K562 (cell line): Measurements from ENCODE around the gene PARP11. TPM values are rescaled to one million over a fixed set of nuclear protein-coding genes. Genes with fewer than 3 reads are reported as not detected.

ENCODE experiments used
- ATAC-seq: fragments of 200-7000 bp; cut with Tn5 transposase; 3 replicates; pipeline ENCODE4 v1.9.1; 2020; ENCODE audit warnings: moderate library complexity
- BruUV-seq: library from RNA; stranded (reverse); fragments of 400-500 nt; replicated peaks from 2 replicates; lab custom pipeline; 2021; lab: Mats Ljungman, UMichigan
- CTCF ChIA-PET: fragments of 300-600 bp; formaldehyde crosslinking; extraction: SDS; loops from one replicate; lab custom pipeline; 2021; ENCODE audit warnings: low intra/inter-chr PET ratio; lab: Yijun Ruan, JAX
- POLR2A ChIA-PET: fragments of 300-600, 350-650 bp; sonication (Branson Sonifier 250); formaldehyde crosslinking; extraction: SDS; loops from one replicate; lab custom pipeline; 2021; ENCODE audit warnings: antibody characterized with exemption, inconsistent platforms; lab: Yijun Ruan, JAX
- DNase-seq, 4 experiments: peaks; one replicate each; pipeline versions ENCODE4 v3.0.0 to v3.0.0-alpha.2; 2011 to 2018; ENCODE audit warnings: low spot score in 3 of 4, mixed read lengths in 3 of 4; ENCODE audit errors: extremely low read depth in 1 of 4
- FAIRE-seq: peaks from 2 replicates; lab custom pipeline; 2011; peaks lifted over from hg19 to GRCh38; lab: Jason Lieb, UNC
- H2AFZ ChIP-seq: 2 replicates; pipeline ENCODE4 v1.6.0; 2011; ENCODE audit warnings: low read depth, low read length, control low read depth, inconsistent platforms
- H3K27ac ChIP-seq: fragments of 200-600 bp; 3 replicates; pipeline ENCODE4 v1.8.0; 2011; ENCODE audit warnings: low read depth, mild to moderate bottlenecking, control low read depth, inconsistent platforms, low read length, moderate library complexity, mixed read lengths; ENCODE audit errors: extremely low read depth
- H3K27me3 ChIP-seq, 2 experiments: fragments of 300-600 bp in 1 of 2; 2 replicates in 1 of 2; 3 replicates in 1 of 2; pipeline versions ENCODE4 v1.6.0 to v1.8.0; 2011; ENCODE audit warnings: inconsistent platforms in 2 of 2, low read length in 2 of 2, mild to moderate bottlenecking in 1 of 2, mixed read lengths in 1 of 2, moderate library complexity in 1 of 2; ENCODE audit not compliant: control insufficient read depth in 2 of 2, insufficient read depth in 2 of 2
- H3K36me3 ChIP-seq: fragments of 300-600 bp; 3 replicates; pipeline ENCODE4 v1.8.0; 2011; ENCODE audit warnings: mild to moderate bottlenecking, low read length, inconsistent platforms; ENCODE audit not compliant: control insufficient read depth, insufficient read depth
- H3K4me1 ChIP-seq, 2 experiments: fragments of 200-600 bp in 1 of 2; replicated peaks in 1 of 2; 2 replicates in 1 of 2; 3 replicates in 1 of 2; pipeline versions ENCODE4 v1.5.1 to v1.8.0; 2011; ENCODE audit warnings: inconsistent platforms in 2 of 2, low read length in 2 of 2, mild to moderate bottlenecking in 1 of 2, mixed read lengths in 1 of 2, moderate library complexity in 1 of 2; ENCODE audit not compliant: control insufficient read depth in 2 of 2, insufficient read depth in 2 of 2
- H3K4me2 ChIP-seq: 2 replicates; pipeline ENCODE4 v1.6.1; 2011; ENCODE audit warnings: low read length, control low read depth, inconsistent platforms, mixed read lengths; ENCODE audit not compliant: insufficient read depth
- H3K4me3 ChIP-seq: fragments of 200-600 bp; sonication (generic), shearing (Covaris generic); 2 replicates; pipeline ENCODE4 v1.5.1; 2016; ENCODE audit warnings: control low read depth, inconsistent platforms
- H3K79me2 ChIP-seq: fragments of 200-600 bp; 3 replicates; pipeline ENCODE4 v1.8.0; 2011; ENCODE audit warnings: low read length, inconsistent platforms; ENCODE audit not compliant: control insufficient read depth, insufficient read depth
- H3K9ac ChIP-seq, 2 experiments: 2 replicates each; pipeline versions ENCODE4 v1.6.0 to v1.6.1; 2011; ENCODE audit warnings: low read depth in 2 of 2, low read length in 2 of 2, control low read depth in 1 of 2, inconsistent platforms in 1 of 2, mild to moderate bottlenecking in 1 of 2, mixed read lengths in 1 of 2; ENCODE audit not compliant: insufficient read depth in 1 of 2
- H3K9me1 ChIP-seq: one replicate; pipeline ENCODE4 v1.6.0; 2011; ENCODE audit warnings: inconsistent platforms, mild to moderate bottlenecking, low read length, moderate library complexity; ENCODE audit not compliant: control insufficient read depth, insufficient read depth
- H3K9me3 ChIP-seq: replicated peaks from 2 replicates; pipeline ENCODE4 v1.5.1; 2011; ENCODE audit warnings: low read depth, low read length, inconsistent platforms; ENCODE audit not compliant: control insufficient read depth, insufficient read depth
- H4K20me1 ChIP-seq: replicated peaks from 2 replicates; pipeline ENCODE4 v1.6.1; 2011; ENCODE audit warnings: low read length, inconsistent platforms, mixed read lengths; ENCODE audit not compliant: control insufficient read depth, insufficient read depth
- ARID1B ChIP-seq: fragments of 450-650 bp; IDR thresholded peaks from 2 replicates; pipeline ENCODE4 v1.6.1; 2016; ENCODE audit warnings: antibody characterized with exemption, mild to moderate bottlenecking, inconsistent platforms
- ATF7 ChIP-seq: fragments of 450-650 bp; IDR thresholded peaks from 2 replicates; pipeline ENCODE4 v1.7.1; 2014; ENCODE audit warnings: mild to moderate bottlenecking, moderate library complexity
- CREM ChIP-seq: IDR thresholded peaks from 2 replicates; pipeline ENCODE4 v1.6.1; 2014; ENCODE audit warnings: antibody characterized with exemption, low read depth
- DPF2 ChIP-seq: fragments of 450-650 bp; IDR thresholded peaks from 2 replicates; pipeline ENCODE4 v1.6.1; 2016
- ELF4 ChIP-seq: fragments of 450-650 bp; formaldehyde crosslinking; IDR thresholded peaks from 2 replicates; pipeline ENCODE4 v1.4.0; 2022; ENCODE audit warnings: missing genetic modification characterization
- ESRRA ChIP-seq: fragments of 450-650 bp; IDR thresholded peaks from 2 replicates; pipeline ENCODE4 v1.6.1; 2014; ENCODE audit warnings: low read depth, mild to moderate bottlenecking, moderate library complexity, borderline replicate concordance
- HCFC1 ChIP-seq: IDR thresholded peaks from 2 replicates; pipeline ENCODE4 v1.6.1; 2012; ENCODE audit warnings: low read depth, low read length, improper control_type of control experiment
- HMGN3 ChIP-seq: IDR thresholded peaks from 2 replicates; pipeline ENCODE4 v1.6.1; 2011; ENCODE audit warnings: borderline replicate concordance, low read depth, mild to moderate bottlenecking, mixed read lengths, low read length; ENCODE audit not compliant: insufficient read length; ENCODE audit errors: extremely low read depth
- ILF3 ChIP-seq: fragments of 450-650 bp; IDR thresholded peaks from 2 replicates; pipeline ENCODE4 v1.6.1; 2018; ENCODE audit warnings: antibody characterized with exemption, mild to moderate bottlenecking, moderate library complexity, borderline replicate concordance
- NR4A1 ChIP-seq, 2 experiments: fragments of 250-450 bp in 1 of 2; fragments of 450-650 bp in 1 of 2; sonication (Bioruptor Pico) in 1 of 2; IDR thresholded peaks; 2 replicates each; pipeline versions ENCODE4 v1.4.0 to v1.6.1; 2016 to 2020; ENCODE audit warnings: mild to moderate bottlenecking in 2 of 2, missing compliant biosample characterization in 1 of 2, missing genetic modification characterization in 1 of 2, moderate library complexity in 1 of 2
- POLR2B ChIP-seq: fragments of 450-650 bp; IDR thresholded peaks from 2 replicates; pipeline ENCODE4 v1.6.1; 2018; ENCODE audit warnings: low read depth; ENCODE audit not compliant: partially characterized antibody
- SAFB2 ChIP-seq: fragments of 200-400 bp; formaldehyde crosslinking; IDR thresholded peaks from 2 replicates; pipeline ENCODE4 v1.6.1; 2018; ENCODE audit warnings: borderline replicate concordance, low read length, low read depth, moderate library complexity; ENCODE audit not compliant: severe bottlenecking
- ZBTB43 ChIP-seq: sonication (generic); formaldehyde crosslinking; IDR thresholded peaks from 2 replicates; pipeline ENCODE4 v1.8.0; 2023; ENCODE audit warnings: mild to moderate bottlenecking, missing genetic modification reagents
- WGBS: fragments of 100-300 bp; shearing (Covaris generic); methylation state at CpG from one replicate; pipeline ENCODE4 v1.1.6; 2016; ENCODE audit warnings: low coverage, mixed read lengths; ENCODE audit not compliant: insufficient coverage; ENCODE audit errors: missing lambda C conversion rate; 5-methylcytosine and 5-hydroxymethylcytosine counted together
- in situ Hi-C: fragments of 300-500 bp; cut with MboI; formaldehyde crosslinking; loops from 4 replicates; pipeline ENCODE4 v1.15.0; 2018; ENCODE audit warnings: inconsistent platforms, mixed read lengths
- intact Hi-C: fragments of 100-400 bp; cut with micrococcal nuclease; formaldehyde crosslinking; loops from 2 replicates; pipeline ENCODE4 v1.14.2; 2022
- polyA plus RNA-seq, 8 experiments: library from polyadenylated mRNA; depleted of rRNA in 4 of 8; stranded (reverse) in 5 of 8; unstranded in 3 of 8; fragments of >200 nt; fragmentation: Nextera tagmentation in 2 of 8; fragmentation: Illumina TruSeq in 1 of 8; extraction: Ambion mirVana in 2 of 8; extraction: Trizol in 1 of 8; gene quantifications; 2 replicates each; pipeline versions ENCODE4 v1.2.1 to v1.2.3, GENCODE V29; 2011 to 2014; ENCODE audit warnings: inconsistent platforms in 1 of 8, missing spikeins in 1 of 8
- total RNA-seq, 7 experiments: library from RNA; depleted of rRNA in 6 of 7; stranded (reverse); fragments of >200 nt in 6 of 7; fragmentation: Illumina TruSeq in 2 of 7; extraction: Trizol in 2 of 7; gene quantifications; 2 replicates each; pipeline versions ENCODE4 v1.2.1 to v1.2.3, GENCODE V29; 2011 to 2021; ENCODE audit warnings: low replicate concordance in 1 of 7
- TF ChIP-seq, protein P1 (sequence below): fragments of 450-650 bp; formaldehyde crosslinking; IDR thresholded peaks from 2 replicates; pipeline ENCODE4 v1.4.0; 2022; ENCODE audit warnings: missing genetic modification characterization
- TF ChIP-seq, protein P2 (sequence below), 3 experiments: IDR thresholded peaks in 2 of 3; conservative IDR thresholded peaks in 1 of 3; 2 replicates each; pipeline ENCODE4 v1.5.1; 2011 to 2012; ENCODE audit warnings: low read length in 3 of 3, mild to moderate bottlenecking in 3 of 3, control low read depth in 2 of 3, improper control_type of control experiment in 1 of 3, inconsistent platforms in 1 of 3, low read depth in 1 of 3, mixed read lengths in 1 of 3, moderate library complexity in 1 of 3; ENCODE audit not compliant: insufficient read depth in 2 of 3
- TF ChIP-seq, protein P3 (sequence below): fragments of 250-450 bp; sonication (Bioruptor Pico); IDR thresholded peaks from 2 replicates; pipeline ENCODE4 v1.8.0; 2021; ENCODE audit warnings: moderate library complexity, mild to moderate bottlenecking, inconsistent platforms

Gene PARP11
- total and polyA plus RNA-seq, 9 of the 15 experiments (the other 6 are each of a cell fraction or from before 2014, with no cell fraction given), result 0.40 to 2.5 (median 1.4) TPM

GRCh38 chr12:3833670-3834310 is 39.4 kb downstream of the PARP11 start (continued):
- TF ChIP-seq ESRRA (no peak), CREM (no peak), POLR2B (no peak), ATF7 (no peak)

DNA sequence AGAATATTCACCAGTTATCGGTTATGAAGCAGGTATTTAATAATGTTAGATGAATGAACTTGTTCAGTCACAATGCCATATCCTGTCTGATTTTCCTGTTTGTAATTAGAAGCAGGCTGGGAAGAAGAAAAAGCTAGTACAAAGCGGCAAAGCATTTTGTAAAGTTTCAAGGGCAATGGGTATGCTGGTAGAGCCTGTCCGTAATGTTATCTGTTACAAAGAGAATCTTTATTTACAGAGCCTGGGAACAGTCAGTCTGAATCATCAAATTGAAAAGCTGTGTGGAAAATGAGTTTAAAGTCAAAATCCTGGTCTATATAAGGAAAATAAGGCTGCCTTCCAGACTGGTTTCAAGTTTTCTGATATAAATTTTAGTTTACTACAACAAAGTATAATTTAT is 40.5 kb downstream of the PARP11 start:
- Histone ChIP-seq H2AFZ (no peak overlapping the region), H3K4me1 (no peaks in the 10 kb centered on the region), H3K79me2 (no peaks in the 10 kb centered on the region), H4K20me1 (no peaks in the 10 kb centered on the region), H3K27me3 (no peaks in the 10 kb centered on the region), H3K36me3 (no peaks in the 10 kb centered on the region), H3K4me2 (no peak overlapping the region), H3K9me3 (no peaks in the 10 kb centered on the region), H3K27ac (no peak overlapping the region), H3K4me3 (no peak overlapping the region), H3K9ac (no peak overlapping the region), H3K9me1 (no peaks in the 10 kb centered on the region)
- intact Hi-C loops, result no loop called here
- WGBS, result 0% methylated on average over 3 of the region's 3 CpGs
- DNase-seq (no peak), FAIRE-seq (no peak), ATAC-seq (no peak)
- in situ Hi-C loops, result no loop called here
- BruUV-seq, result no TSS peak
- ChIA-PET POLR2A (no interaction called here), CTCF (no interaction called here)
- TF ChIP-seq ILF3, result no peak
- TF ChIP-seq, protein P1, sequence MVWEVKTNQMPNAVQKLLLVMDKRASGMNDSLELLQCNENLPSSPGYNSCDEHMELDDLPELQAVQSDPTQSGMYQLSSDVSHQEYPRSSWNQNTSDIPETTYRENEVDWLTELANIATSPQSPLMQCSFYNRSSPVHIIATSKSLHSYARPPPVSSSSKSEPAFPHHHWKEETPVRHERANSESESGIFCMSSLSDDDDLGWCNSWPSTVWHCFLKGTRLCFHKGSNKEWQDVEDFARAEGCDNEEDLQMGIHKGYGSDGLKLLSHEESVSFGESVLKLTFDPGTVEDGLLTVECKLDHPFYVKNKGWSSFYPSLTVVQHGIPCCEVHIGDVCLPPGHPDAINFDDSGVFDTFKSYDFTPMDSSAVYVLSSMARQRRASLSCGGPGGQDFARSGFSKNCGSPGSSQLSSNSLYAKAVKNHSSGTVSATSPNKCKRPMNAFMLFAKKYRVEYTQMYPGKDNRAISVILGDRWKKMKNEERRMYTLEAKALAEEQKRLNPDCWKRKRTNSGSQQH (CRISPR knock-in tag), result no peak
- no peak for TF ChIP-seq HCFC1
- TF ChIP-seq NR4A1 (CRISPR knock-in tag; IDR thresholded peaks at IDR 0.05), result no peak
- no peak for TF ChIP-seq NR4A1 (tag; IDR thresholded peaks at IDR 0.05)
- TF ChIP-seq, protein P2, sequence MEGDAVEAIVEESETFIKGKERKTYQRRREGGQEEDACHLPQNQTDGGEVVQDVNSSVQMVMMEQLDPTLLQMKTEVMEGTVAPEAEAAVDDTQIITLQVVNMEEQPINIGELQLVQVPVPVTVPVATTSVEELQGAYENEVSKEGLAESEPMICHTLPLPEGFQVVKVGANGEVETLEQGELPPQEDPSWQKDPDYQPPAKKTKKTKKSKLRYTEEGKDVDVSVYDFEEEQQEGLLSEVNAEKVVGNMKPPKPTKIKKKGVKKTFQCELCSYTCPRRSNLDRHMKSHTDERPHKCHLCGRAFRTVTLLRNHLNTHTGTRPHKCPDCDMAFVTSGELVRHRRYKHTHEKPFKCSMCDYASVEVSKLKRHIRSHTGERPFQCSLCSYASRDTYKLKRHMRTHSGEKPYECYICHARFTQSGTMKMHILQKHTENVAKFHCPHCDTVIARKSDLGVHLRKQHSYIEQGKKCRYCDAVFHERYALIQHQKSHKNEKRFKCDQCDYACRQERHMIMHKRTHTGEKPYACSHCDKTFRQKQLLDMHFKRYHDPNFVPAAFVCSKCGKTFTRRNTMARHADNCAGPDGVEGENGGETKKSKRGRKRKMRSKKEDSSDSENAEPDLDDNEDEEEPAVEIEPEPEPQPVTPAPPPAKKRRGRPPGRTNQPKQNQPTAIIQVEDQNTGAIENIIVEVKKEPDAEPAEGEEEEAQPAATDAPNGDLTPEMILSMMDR (IDR thresholded peaks at IDR 0.05 in 2 of 3, conservative IDR thresholded peaks at IDR 0.05 in 1 of 3; ENCODE audit: insufficient read depth in 2 of 3, low read depth in 1 of 3, low read length in 3 of 3), result no peak
- TF ChIP-seq DPF2, result no peak
- no peak for TF ChIP-seq SAFB2
- no peak for TF ChIP-seq ARID1B
- TF ChIP-seq ELF4 (CRISPR knock-in tag), result no peak
- TF ChIP-seq ZBTB43 (CRISPR knock-in tag), result no peak
- TF ChIP-seq, protein P3, sequence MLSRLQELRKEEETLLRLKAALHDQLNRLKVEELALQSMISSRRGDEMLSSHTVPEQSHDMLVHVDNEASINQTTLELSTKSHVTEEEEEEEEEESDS (CRISPR knock-in tag), result no peak
- no peak for TF ChIP-seq HMGN3
